Measurements from ENCODE around the gene DMXL1.

Gene DMXL1

GRCh38 chr5:119292701-119293515 lies 222.0 kb downstream of the DMXL1 start:
- no peak for DNase-seq

GRCh38 chr5:119293516-119293829 lies 222.6 kb downstream of the DMXL1 start:
- DNase-seq = no peak
